Stimulated activated CD4-positive, alpha-beta T cell treated with anti-CD3 and anti-CD28 coated beads, Interleukin-4, amount 100 ng/mL, for 48 hours (primary cell): ENCODE results near the gene MTCL1.

Experiments used
- DNase-seq, 2 donors: peaks; one replicate each; pipeline ENCODE4 v3.0.0-alpha.2; 2020; ENCODE audit warnings: low read depth in 2 of 2

Gene MTCL1

GRCh38 chr18:8810157-8810556 is 104.8 kb downstream of the MTCL1 start:
- no peak for DNase-seq

GRCh38 chr18:8811115-8811514 is 105.8 kb downstream of the MTCL1 start:
- no peak for DNase-seq

- no peak for DNase-seq
Observed at GRCh38 chr18:8812631-8813030, 107.3 kb downstream of the MTCL1 start.

- DNase-seq, result no peak
Observed at GRCh38 chr18:8813611-8814010, 108.3 kb downstream of the MTCL1 start.

- no peak for DNase-seq
Observed at GRCh38 chr18:8814206-8814605, 108.8 kb downstream of the MTCL1 start.

- no peak for DNase-seq
Observed at GRCh38 chr18:8816220-8816619, 110.9 kb downstream of the MTCL1 start.

- DNase-seq, result no peak
Observed at GRCh38 chr18:8816816-8817215, 111.5 kb downstream of the MTCL1 start.

GRCh38 chr18:8818982-8819381 is 113.6 kb downstream of the MTCL1 start:
- no peak for DNase-seq

- DNase-seq, result no peak
Observed at GRCh38 chr18:8820396-8821082, 115.2 kb downstream of the MTCL1 start.

- no peak for DNase-seq
Observed at GRCh38 chr18:8821083-8821465, 115.7 kb downstream of the MTCL1 start.

- no peak for DNase-seq
Observed at GRCh38 chr18:8821531-8821930, 116.2 kb downstream of the MTCL1 start.

GRCh38 chr18:8822643-8823042 is 117.3 kb downstream of the MTCL1 start:
- no peak for DNase-seq

- no peak for DNase-seq
Observed at GRCh38 chr18:8823530-8823929, 118.2 kb downstream of the MTCL1 start.

GRCh38 chr18:8824846-8825245 is 119.5 kb downstream of the MTCL1 start:
- no peak for DNase-seq

- no peak for DNase-seq
Observed at GRCh38 chr18:8825273-8825672, 119.9 kb downstream of the MTCL1 start.

GRCh38 chr18:8825729-8826375 is 120.5 kb downstream of the MTCL1 start:
- DNase-seq, result no peak

- DNase-seq, result no peak
Observed at GRCh38 chr18:8826514-8826913, 121.2 kb downstream of the MTCL1 start.

GRCh38 chr18:8826971-8827370 is 121.6 kb downstream of the MTCL1 start:
- no peak for DNase-seq

GRCh38 chr18:8828300-8828699 is 122.9 kb downstream of the MTCL1 start:
- no peak for DNase-seq

- no peak for DNase-seq
Observed at GRCh38 chr18:8828798-8829197, 123.4 kb downstream of the MTCL1 start.

GRCh38 chr18:8830067-8831060 is 125.0 kb downstream of the MTCL1 start:
- no peak for DNase-seq

- DNase-seq, result no peak
Observed at GRCh38 chr18:8831112-8831511, 125.8 kb downstream of the MTCL1 start.
